ENCODE data around the gene RPRD1B. TPM values are rescaled to one million over a fixed set of nuclear protein-coding genes. Genes with fewer than 3 reads are reported as not detected.

Gene RPRD1B
- total RNA-seq, 1 experiment from 2014 or later = 55.1 TPM

- Histone ChIP-seq H3K9me3 (ENCODE audit: insufficient read depth, low read depth) (no peaks in the 10 kb centered on the region), H3K9me2 (ENCODE audit: insufficient read depth) (no peaks in the 10 kb centered on the region), H3K4me3 (no peak overlapping the region), H2AFZ (no peak overlapping the region), H3K36me3 (ENCODE audit: low read depth) (peaks cover 66% of the 10 kb centered on the region), H4K20me1 (ENCODE audit: insufficient read depth) (no peaks in the 10 kb centered on the region), H3K4me1 (replicated peaks; ENCODE audit: insufficient read depth) (peaks cover 65% of the 10 kb centered on the region), H3F3A (ENCODE audit: insufficient read depth, low read depth) (peaks cover 94% of the 10 kb centered on the region), H3K79me2 (ENCODE audit: low read depth) (peaks cover 11% of the 10 kb centered on the region; the same call in 1 of the 2 replicates), H3K27ac (peak overlapping the region; percentile 92), H3K27me3 (ENCODE audit: insufficient read depth, low read depth) (no peaks in the 10 kb centered on the region), H3K4me2 (peak overlapping the region; percentile 57)
- no TSS peak for BruUV-seq (replicated peaks)
- CTCF ChIA-PET = interaction anchor here (1.0 to 1.4 kb wide), 3 partner anchors 9 to 77 kb away, joined by 3 to 4 read pairs (median 4); no protein-coding TSS in a partner anchor
- DNase-seq = peak; percentile 95 to 96
- intact Hi-C loops (cut with micrococcal nuclease; ENCODE audit: unreplicated experiment) = loop anchor here (1.0 to 2.0 kb wide), 8 partner anchors 8 to 87 kb away; partner anchors contain the start of gene TGM2
- POLR2A ChIA-PET (ENCODE audit: unreplicated experiment) = interaction anchor here (0.6 to 1.1 kb wide), 5 partner anchors 9 to 45 kb away, joined by 3 to 9 read pairs (median 5); no protein-coding TSS in a partner anchor
- TF ChIP-seq EZH2 (IDR thresholded peaks at IDR 0.05; ENCODE audit: low read depth) = no peak
- TF ChIP-seq CTCF (conservative IDR thresholded peaks at IDR 0.05) = no peak
Observed at GRCh38 chr20:38134427-38135270, 101.1 kb downstream of the RPRD1B start.

- no TSS peak for BruUV-seq (replicated peaks)
- Histone ChIP-seq H3F3A (ENCODE audit: insufficient read depth, low read depth) (peaks cover 94% of the 10 kb centered on the region), H3K9me2 (ENCODE audit: insufficient read depth) (no peaks in the 10 kb centered on the region), H3K27me3 (ENCODE audit: insufficient read depth, low read depth) (no peaks in the 10 kb centered on the region), H4K20me1 (ENCODE audit: insufficient read depth) (no peaks in the 10 kb centered on the region), H3K79me2 (ENCODE audit: low read depth) (peaks cover 11% of the 10 kb centered on the region; the same call in 1 of the 2 replicates), H3K27ac (peak overlapping the region; percentile 92), H3K36me3 (ENCODE audit: low read depth) (peaks cover 70% of the 10 kb centered on the region), H3K4me1 (replicated peaks; ENCODE audit: insufficient read depth) (peaks cover 64% of the 10 kb centered on the region), H3K9me3 (ENCODE audit: insufficient read depth, low read depth) (no peaks in the 10 kb centered on the region), H3K4me3 (no peak overlapping the region), H3K4me2 (peak overlapping the region; percentile 57), H2AFZ (no peak overlapping the region)
- TF ChIP-seq CTCF (conservative IDR thresholded peaks at IDR 0.05) (no peak), EZH2 (IDR thresholded peaks at IDR 0.05; ENCODE audit: low read depth) (no peak)
- intact Hi-C loops (cut with micrococcal nuclease; ENCODE audit: unreplicated experiment) = loop anchor here (2.0 kb wide), 1 partner anchor 62 kb away; no protein-coding TSS in a partner anchor
- CTCF ChIA-PET = interaction anchor here (1.0 to 1.4 kb wide), 2 partner anchors 9 to 77 kb away, joined by 3 to 4 read pairs; no protein-coding TSS in a partner anchor
- DNase-seq = peak in 1 of 2 experiments; percentile 32
- POLR2A ChIA-PET (ENCODE audit: unreplicated experiment) = interaction anchor here (0.7 to 0.9 kb wide), 3 partner anchors 8 to 46 kb away, joined by 3 to 9 read pairs (median 5); no protein-coding TSS in a partner anchor
Observed at GRCh38 chr20:38135271-38135650, 101.7 kb downstream of the RPRD1B start.

GRCh38 chr20:38135651-38136420 lies 102.3 kb downstream of the RPRD1B start:
- Histone ChIP-seq H3K4me2 (peak overlapping the region; percentile 57), H3K27ac (peak overlapping the region; percentile 92), H3K79me2 (ENCODE audit: low read depth) (peaks cover 11% of the 10 kb centered on the region; the same call in 1 of the 2 replicates), H3F3A (ENCODE audit: insufficient read depth, low read depth) (peaks cover 93% of the 10 kb centered on the region), H3K36me3 (ENCODE audit: low read depth) (peaks cover 72% of the 10 kb centered on the region), H4K20me1 (ENCODE audit: insufficient read depth) (no peaks in the 10 kb centered on the region), H3K4me1 (replicated peaks; ENCODE audit: insufficient read depth) (peaks cover 67% of the 10 kb centered on the region), H2AFZ (no peak overlapping the region), H3K9me3 (ENCODE audit: insufficient read depth, low read depth) (no peaks in the 10 kb centered on the region), H3K9me2 (ENCODE audit: insufficient read depth) (no peaks in the 10 kb centered on the region), H3K27me3 (ENCODE audit: insufficient read depth, low read depth) (no peaks in the 10 kb centered on the region), H3K4me3 (no peak overlapping the region)
- intact Hi-C loops (cut with micrococcal nuclease; ENCODE audit: unreplicated experiment) = loop anchor here (2.0 kb wide), 1 partner anchor 63 kb away; no protein-coding TSS in a partner anchor
- DNase-seq = peak in 1 of 2 experiments; percentile 32
- POLR2A ChIA-PET (ENCODE audit: unreplicated experiment) = no interaction called here
- BruUV-seq (replicated peaks) = no TSS peak
- CTCF ChIA-PET = interaction anchor here (0.6 to 1.4 kb wide), 3 partner anchors 8 to 78 kb away, joined by 3 to 4 read pairs (median 3); no protein-coding TSS in a partner anchor
- TF ChIP-seq CTCF (conservative IDR thresholded peaks at IDR 0.05) = no peak

All from PC-9 (cell line).